Endothelial cell of umbilical vein (primary cell): ENCODE results near the gene TMEM92. TPM values are rescaled to one million over a fixed set of nuclear protein-coding genes. Genes with fewer than 3 reads are reported as not detected.

Experiments used
- BruUV-seq: library from RNA; stranded (reverse); fragments of 400-500 nt; replicated peaks from 2 replicates; lab custom pipeline; 2021; lab: Mats Ljungman, UMichigan
- CTCF ChIA-PET: fragments of 300-600, 350-600 bp; sonication (Branson Sonifier 250); formaldehyde crosslinking; loops from one replicate; lab custom pipeline; 2021; ENCODE audit warnings: antibody characterized with exemption, inconsistent platforms; lab: Charles Lee
- POLR2A ChIA-PET: fragments of 300-600, 350-600 bp; sonication (Branson Sonifier 250); formaldehyde crosslinking; loops from one replicate; lab custom pipeline; 2021; ENCODE audit warnings: antibody characterized with exemption, inconsistent platforms; lab: Charles Lee
- DNase-seq: peaks from one replicate; pipeline ENCODE4 v3.0.0-alpha.2; 2011; ENCODE audit warnings: low read depth, low spot score
- FAIRE-seq: peaks from 2 replicates; lab custom pipeline; 2011; peaks lifted over from hg19 to GRCh38; lab: Jason Lieb, UNC
- H2AFZ ChIP-seq: 2 replicates; pipeline ENCODE4 v1.6.0; 2012; ENCODE audit warnings: low read depth, low read length, control low read depth, inconsistent platforms
- H3K27ac ChIP-seq: 2 replicates; pipeline ENCODE4 v1.5.1; 2011; ENCODE audit warnings: low read depth, mild to moderate bottlenecking, control low read depth, low read length, moderate library complexity; ENCODE audit not compliant: insufficient read depth
- H3K27me3 ChIP-seq, 2 experiments: 2 replicates each; pipeline versions ENCODE4 v1.6.0 to v1.6.1; 2011; ENCODE audit warnings: low read length in 2 of 2, mixed read lengths in 1 of 2; ENCODE audit not compliant: control insufficient read depth in 2 of 2, insufficient read depth in 2 of 2
- H3K36me3 ChIP-seq, 2 experiments: 2 replicates in 1 of 2; 3 replicates in 1 of 2; pipeline ENCODE4 v1.5.1; 2011; ENCODE audit warnings: low read length in 2 of 2, mild to moderate bottlenecking in 1 of 2, moderate library complexity in 1 of 2; ENCODE audit not compliant: control insufficient read depth in 2 of 2, insufficient read depth in 2 of 2; ENCODE audit errors: extremely low read depth in 1 of 2
- H3K4me1 ChIP-seq: 3 replicates; pipeline ENCODE4 v1.5.1; 2011; ENCODE audit warnings: mild to moderate bottlenecking, low read length; ENCODE audit not compliant: control insufficient read depth, insufficient read depth; ENCODE audit errors: extremely low read depth
- H3K4me2 ChIP-seq: 2 replicates; pipeline ENCODE4 v1.6.1; 2011; ENCODE audit warnings: low read length, control low read depth, mixed read lengths; ENCODE audit not compliant: insufficient read depth
- H3K4me3 ChIP-seq, 3 experiments: fragments of 200-600 bp in 1 of 3; sonication (generic), shearing (Covaris generic) in 1 of 3; replicated peaks in 1 of 3; 2 replicates each; pipeline ENCODE4 v1.5.1; 2011 to 2016; ENCODE audit warnings: control low read depth in 3 of 3, low read length in 3 of 3, mild to moderate bottlenecking in 2 of 3, inconsistent platforms in 1 of 3, low read depth in 1 of 3, moderate library complexity in 1 of 3; ENCODE audit not compliant: insufficient read depth in 1 of 3
- H3K79me2 ChIP-seq: 2 replicates; pipeline ENCODE4 v1.6.0; 2012; ENCODE audit warnings: low read length, inconsistent platforms; ENCODE audit not compliant: control insufficient read depth, insufficient read depth
- H3K9ac ChIP-seq: replicated peaks from 2 replicates; pipeline ENCODE3; 2011; ENCODE audit warnings: low read length, control low read depth; ENCODE audit not compliant: insufficient read depth; ENCODE audit errors: extremely low read depth
- H3K9me1 ChIP-seq: replicated peaks from 3 replicates; pipeline ENCODE4 v1.6.0; 2011; ENCODE audit warnings: mild to moderate bottlenecking, low read length; ENCODE audit not compliant: control insufficient read depth, insufficient read depth; ENCODE audit errors: extremely low read depth
- H3K9me3 ChIP-seq: replicated peaks from 2 replicates; pipeline ENCODE4 v1.5.1; 2012; ENCODE audit warnings: low read length, inconsistent platforms; ENCODE audit not compliant: control insufficient read depth, insufficient read depth
- H4K20me1 ChIP-seq: replicated peaks from 2 replicates; pipeline ENCODE3; 2011; ENCODE audit warnings: mild to moderate bottlenecking, low read length; ENCODE audit not compliant: control insufficient read depth, insufficient read depth; ENCODE audit errors: extremely low read depth
- CTCF ChIP-seq, 2 donors: IDR thresholded peaks; 1 replicate in 1 of 2; 2 replicates in 1 of 2; pipeline ENCODE4 v1.5.1; 2011; ENCODE audit warnings: low read length in 2 of 2, mild to moderate bottlenecking in 2 of 2, moderate library complexity in 2 of 2, control low read depth in 1 of 2, inconsistent platforms in 1 of 2, low read depth in 1 of 2; ENCODE audit not compliant: insufficient read depth in 1 of 2; ENCODE audit errors: extremely low read depth in 1 of 2
- EZH2 ChIP-seq: IDR thresholded peaks from 2 replicates; pipeline ENCODE4 v1.6.1; 2012; ENCODE audit warnings: borderline replicate concordance, low read depth, mild to moderate bottlenecking, moderate library complexity, low read length, inconsistent platforms; ENCODE audit not compliant: severe bottlenecking
- FOS ChIP-seq: IDR thresholded peaks from 2 replicates; pipeline ENCODE4 v1.6.1; 2011; ENCODE audit warnings: mild to moderate bottlenecking, low read length, moderate library complexity, borderline replicate concordance; ENCODE audit not compliant: insufficient read depth
- GATA2 ChIP-seq: IDR thresholded peaks from 2 replicates; pipeline ENCODE4 v1.7.0; 2011; ENCODE audit warnings: low read depth, mild to moderate bottlenecking, moderate library complexity, mixed read lengths, low read length; ENCODE audit not compliant: insufficient read length, insufficient read depth
- JUN ChIP-seq: IDR thresholded peaks from 2 replicates; pipeline ENCODE4 v1.6.1; 2011; ENCODE audit warnings: borderline replicate concordance, low read depth; ENCODE audit not compliant: insufficient read length, insufficient read depth
- MYC ChIP-seq: IDR thresholded peaks from one replicate; pipeline ENCODE4 v1.6.1; 2011; ENCODE audit warnings: mild to moderate bottlenecking, low read depth, low read length
- POLR2A ChIP-seq: IDR thresholded peaks from 2 replicates; pipeline ENCODE4 v1.6.1; 2012; ENCODE audit warnings: low read depth, mild to moderate bottlenecking, control low read depth, low read length
- POLR2AphosphoS5 ChIP-seq: IDR thresholded peaks from 2 replicates; pipeline ENCODE4 v1.6.1; 2012; ENCODE audit warnings: low read depth, mild to moderate bottlenecking, control low read depth, low read length, moderate library complexity; ENCODE audit not compliant: insufficient read depth
- dilution Hi-C: fragments of 300-500 bp; cut with MboI; formaldehyde crosslinking; loops from one replicate; pipeline ENCODE4 v1.15.0; 2019; ENCODE audit warnings: low sequenced_read_pairs; ENCODE audit not compliant: extremely low pct_ligation_motif_present
- intact Hi-C: fragments of 100-400 bp; cut with micrococcal nuclease; formaldehyde crosslinking; loops from one replicate; pipeline ENCODE4 v1.10.0; 2022
- polyA plus RNA-seq, 4 experiments: library from polyadenylated mRNA; depleted of rRNA in 3 of 4; stranded (reverse) in 3 of 4; unstranded in 1 of 4; fragments of >200 nt; gene quantifications; 2 replicates each; pipeline versions ENCODE4 v1.2.1 to v1.2.3, GENCODE V29; 2011 to 2012; ENCODE audit warnings: missing spikeins in 1 of 4
- total RNA-seq: library from RNA; stranded (reverse); gene quantifications from 2 replicates; pipeline ENCODE4 v1.2.3, GENCODE V29; 2021
- TF ChIP-seq, protein P1 (sequence below): IDR thresholded peaks from 2 replicates; pipeline ENCODE4 v1.6.1; 2011; ENCODE audit not compliant: insufficient read depth, insufficient read length

Gene TMEM92
- total and polyA plus RNA-seq, 2 donors (not counting 3 experiments of a cell fraction or from before 2014, with no cell fraction given), result 0.03 TPM; not detected in 1

- H3K27me3 ChIP-seq, result peaks cover 4 to 11% of the 10 kb centered on the region in 2 experiments
- no peak overlapping the region for H3K4me3 ChIP-seq
- TF ChIP-seq EZH2 (no peak), MYC (no peak), FOS (no peak), POLR2AphosphoS5 (no peak), GATA2 (no peak), CTCF (IDR thresholded peaks at IDR 0.05; ENCODE audit: extremely low read depth in 1 of 2, insufficient read depth in 1 of 2, low read depth in 1 of 2, low read length in 2 of 2) (no peak), POLR2A (no peak), JUN (no peak)
- TF ChIP-seq, protein P1, sequence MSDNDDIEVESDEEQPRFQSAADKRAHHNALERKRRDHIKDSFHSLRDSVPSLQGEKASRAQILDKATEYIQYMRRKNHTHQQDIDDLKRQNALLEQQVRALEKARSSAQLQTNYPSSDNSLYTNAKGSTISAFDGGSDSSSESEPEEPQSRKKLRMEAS, result no peak
- no peaks in the 10 kb centered on the region for H3K36me3 ChIP-seq
- FAIRE-seq (no peak), DNase-seq (no peak)
- H4K20me1 ChIP-seq, result no peaks in the 10 kb centered on the region
- H3K9me3 ChIP-seq, result no peaks in the 10 kb centered on the region
- no peak overlapping the region for H3K27ac ChIP-seq
- H3K4me1 ChIP-seq, result no peaks in the 10 kb centered on the region
- H3K9ac ChIP-seq, result no peak overlapping the region
- POLR2A ChIA-PET, result no interaction called here
- H3K79me2 ChIP-seq, result no peaks in the 10 kb centered on the region
- no TSS peak for BruUV-seq
- no peak overlapping the region for H2AFZ ChIP-seq
- H3K4me2 ChIP-seq, result no peak overlapping the region
- no peaks in the 10 kb centered on the region for H3K9me1 ChIP-seq
- dilution Hi-C loops (no loop called here), intact Hi-C loops (loop anchor here (10.0 kb wide), 1 partner anchor 145 kb away; no protein-coding TSS in a partner anchor)
- CTCF ChIA-PET, result no interaction called here
Observed at GRCh38 chr17:50259477-50260324, 14.6 kb upstream of the TMEM92 start.
